ENCODE results near the gene RAB28. TPM values are rescaled to one million over a fixed set of nuclear protein-coding genes. Genes with fewer than 3 reads are reported as not detected.

The RAB28 gene
- total and polyA plus RNA-seq, 9 of the 15 experiments (the other 6 are each of a cell fraction or from before 2014, with no cell fraction given) = 6.7 to 40.4 (median 23.0) TPM

DNA sequence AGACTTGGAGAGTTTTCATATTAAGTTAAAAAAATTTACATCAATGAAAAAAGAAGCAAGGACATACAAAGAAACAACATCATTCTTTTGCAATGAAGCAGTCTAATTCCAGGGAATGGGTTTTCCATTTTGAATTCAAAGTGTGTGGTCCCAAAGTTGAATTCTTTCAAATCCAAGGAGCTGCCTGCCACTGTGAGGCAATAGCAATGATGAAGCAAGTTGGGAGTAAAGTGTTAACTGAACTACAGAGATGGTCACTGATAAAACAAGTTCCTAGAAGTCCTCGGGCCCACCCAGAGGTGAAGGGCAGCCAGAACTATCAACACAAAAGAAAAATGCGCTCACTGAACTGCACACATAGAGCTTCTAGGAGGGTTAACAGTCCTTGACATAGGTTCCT is 115.9 kb downstream of the RAB28 start (continued):
- peak; percentile 50 for TF ChIP-seq RBFOX2 (IDR thresholded peaks at IDR 0.05; ENCODE audit: low read depth, low read length)
- TF ChIP-seq IFI16 (CRISPR knock-in tag; IDR thresholded peaks at IDR 0.05) = no peak
- TF ChIP-seq CREM (IDR thresholded peaks at IDR 0.05; ENCODE audit: low read depth) = peak; percentile 54; the same call in 1 of the 2 replicates
- no peak for TF ChIP-seq SUPT5H (IDR thresholded peaks at IDR 0.05)
- no peak for TF ChIP-seq JUNB (CRISPR knock-in tag; conservative IDR thresholded peaks at IDR 0.05)
- no peak for TF ChIP-seq NRF1 (conservative IDR thresholded peaks at IDR 0.05 in 1 of 2, IDR thresholded peaks at IDR 0.05 in 1 of 2)
- TF ChIP-seq POLR2B (IDR thresholded peaks at IDR 0.05; ENCODE audit: low read depth, partially characterized antibody) = peak; percentile 39
- TF ChIP-seq HNRNPL (IDR thresholded peaks at IDR 0.05; ENCODE audit: low read depth, low read length) = no peak
- TF ChIP-seq ARNT (IDR thresholded peaks at IDR 0.05) = peak in 1 of 2 experiments; percentile 68; a peak in 1 of 4 replicates
- TF ChIP-seq CEBPG (CRISPR knock-in tag; IDR thresholded peaks at IDR 0.05) = peak; percentile 92
- peak; percentile 93 to 98 for TF ChIP-seq CEBPG (tag; conservative IDR thresholded peaks at IDR 0.05 in 1 of 2, IDR thresholded peaks at IDR 0.05 in 1 of 2)
- TF ChIP-seq, protein P1, sequence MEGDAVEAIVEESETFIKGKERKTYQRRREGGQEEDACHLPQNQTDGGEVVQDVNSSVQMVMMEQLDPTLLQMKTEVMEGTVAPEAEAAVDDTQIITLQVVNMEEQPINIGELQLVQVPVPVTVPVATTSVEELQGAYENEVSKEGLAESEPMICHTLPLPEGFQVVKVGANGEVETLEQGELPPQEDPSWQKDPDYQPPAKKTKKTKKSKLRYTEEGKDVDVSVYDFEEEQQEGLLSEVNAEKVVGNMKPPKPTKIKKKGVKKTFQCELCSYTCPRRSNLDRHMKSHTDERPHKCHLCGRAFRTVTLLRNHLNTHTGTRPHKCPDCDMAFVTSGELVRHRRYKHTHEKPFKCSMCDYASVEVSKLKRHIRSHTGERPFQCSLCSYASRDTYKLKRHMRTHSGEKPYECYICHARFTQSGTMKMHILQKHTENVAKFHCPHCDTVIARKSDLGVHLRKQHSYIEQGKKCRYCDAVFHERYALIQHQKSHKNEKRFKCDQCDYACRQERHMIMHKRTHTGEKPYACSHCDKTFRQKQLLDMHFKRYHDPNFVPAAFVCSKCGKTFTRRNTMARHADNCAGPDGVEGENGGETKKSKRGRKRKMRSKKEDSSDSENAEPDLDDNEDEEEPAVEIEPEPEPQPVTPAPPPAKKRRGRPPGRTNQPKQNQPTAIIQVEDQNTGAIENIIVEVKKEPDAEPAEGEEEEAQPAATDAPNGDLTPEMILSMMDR (IDR thresholded peaks at IDR 0.05 in 2 of 3, conservative IDR thresholded peaks at IDR 0.05 in 1 of 3; ENCODE audit: insufficient read depth in 2 of 3, low read depth in 1 of 3, low read length in 3 of 3) = peak in 2 of 3 experiments; percentile 30 to 54; a peak in 3 of 6 replicates
- TF ChIP-seq POLR2H (tag; IDR thresholded peaks at IDR 0.05; ENCODE audit: low read depth) = peak; percentile 63; the same call in 1 of the 2 replicates
- TF ChIP-seq, protein P2, sequence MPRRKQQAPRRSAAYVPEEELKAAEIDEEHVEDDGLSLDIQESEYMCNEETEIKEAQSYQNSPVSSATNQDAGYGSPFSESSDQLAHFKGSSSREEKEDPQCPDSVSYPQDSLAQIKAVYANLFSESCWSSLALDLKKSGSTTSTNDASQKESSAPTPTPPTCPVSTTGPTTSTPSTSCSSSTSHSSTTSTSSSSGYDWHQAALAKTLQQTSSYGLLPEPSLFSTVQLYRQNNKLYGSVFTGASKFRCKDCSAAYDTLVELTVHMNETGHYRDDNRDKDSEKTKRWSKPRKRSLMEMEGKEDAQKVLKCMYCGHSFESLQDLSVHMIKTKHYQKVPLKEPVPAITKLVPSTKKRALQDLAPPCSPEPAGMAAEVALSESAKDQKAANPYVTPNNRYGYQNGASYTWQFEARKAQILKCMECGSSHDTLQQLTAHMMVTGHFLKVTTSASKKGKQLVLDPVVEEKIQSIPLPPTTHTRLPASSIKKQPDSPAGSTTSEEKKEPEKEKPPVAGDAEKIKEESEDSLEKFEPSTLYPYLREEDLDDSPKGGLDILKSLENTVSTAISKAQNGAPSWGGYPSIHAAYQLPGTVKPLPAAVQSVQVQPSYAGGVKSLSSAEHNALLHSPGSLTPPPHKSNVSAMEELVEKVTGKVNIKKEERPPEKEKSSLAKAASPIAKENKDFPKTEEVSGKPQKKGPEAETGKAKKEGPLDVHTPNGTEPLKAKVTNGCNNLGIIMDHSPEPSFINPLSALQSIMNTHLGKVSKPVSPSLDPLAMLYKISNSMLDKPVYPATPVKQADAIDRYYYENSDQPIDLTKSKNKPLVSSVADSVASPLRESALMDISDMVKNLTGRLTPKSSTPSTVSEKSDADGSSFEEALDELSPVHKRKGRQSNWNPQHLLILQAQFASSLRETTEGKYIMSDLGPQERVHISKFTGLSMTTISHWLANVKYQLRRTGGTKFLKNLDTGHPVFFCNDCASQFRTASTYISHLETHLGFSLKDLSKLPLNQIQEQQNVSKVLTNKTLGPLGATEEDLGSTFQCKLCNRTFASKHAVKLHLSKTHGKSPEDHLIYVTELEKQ (CRISPR knock-in tag; IDR thresholded peaks at IDR 0.05) = no peak
- peak; percentile 69; the same call in 1 of the 2 replicates for TF ChIP-seq MTA3 (IDR thresholded peaks at IDR 0.05; ENCODE audit: borderline replicate concordance)
- no peak for TF ChIP-seq RAD51 (IDR thresholded peaks at IDR 0.05; ENCODE audit: borderline replicate concordance, low read depth)
- TF ChIP-seq ZNF436 (CRISPR knock-in tag; IDR thresholded peaks at IDR 0.05) = no peak
- no peak for TF ChIP-seq NFATC3 (IDR thresholded peaks at IDR 0.05)
- no peak for TF ChIP-seq ZNF584 (CRISPR knock-in tag; IDR thresholded peaks at IDR 0.05; ENCODE audit: low read depth)
- peak; percentile 69 for TF ChIP-seq CBFA2T3 (IDR thresholded peaks at IDR 0.05)
- no peak for TF ChIP-seq FOXA3 (CRISPR knock-in tag; conservative IDR thresholded peaks at IDR 0.05 in 1 of 2, IDR thresholded peaks at IDR 0.05 in 1 of 2)
- peak; percentile 72 to 78; a peak in 3 of 4 replicates for TF ChIP-seq KDM1A (IDR thresholded peaks at IDR 0.05)
- TF ChIP-seq, protein P3, sequence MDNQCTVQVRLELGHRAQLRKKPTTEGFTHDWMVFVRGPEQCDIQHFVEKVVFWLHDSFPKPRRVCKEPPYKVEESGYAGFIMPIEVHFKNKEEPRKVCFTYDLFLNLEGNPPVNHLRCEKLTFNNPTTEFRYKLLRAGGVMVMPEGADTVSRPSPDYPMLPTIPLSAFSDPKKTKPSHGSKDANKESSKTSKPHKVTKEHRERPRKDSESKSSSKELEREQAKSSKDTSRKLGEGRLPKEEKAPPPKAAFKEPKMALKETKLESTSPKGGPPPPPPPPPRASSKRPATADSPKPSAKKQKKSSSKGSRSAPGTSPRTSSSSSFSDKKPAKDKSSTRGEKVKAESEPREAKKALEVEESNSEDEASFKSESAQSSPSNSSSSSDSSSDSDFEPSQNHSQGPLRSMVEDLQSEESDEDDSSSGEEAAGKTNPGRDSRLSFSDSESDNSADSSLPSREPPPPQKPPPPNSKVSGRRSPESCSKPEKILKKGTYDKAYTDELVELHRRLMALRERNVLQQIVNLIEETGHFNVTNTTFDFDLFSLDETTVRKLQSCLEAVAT (IDR thresholded peaks at IDR 0.05) = 0 out of 4 replicates have a peak, but pooled peaks of 1 of the 2 experiments have one; percentile 33
